ENCODE results near the gene NEK11. TPM values are rescaled to one million over a fixed set of nuclear protein-coding genes. Genes with fewer than 3 reads are reported as not detected.

NEK11 gene
- total and polyA plus RNA-seq, 2 donors (not counting 3 experiments of a cell fraction or from before 2014, with no cell fraction given) = 1.7 to 4.3 TPM

GRCh38 chr3:131033480-131034080 lies 6.9 kb downstream of the NEK11 start:
- Histone ChIP-seq H3K9ac (replicated peaks; ENCODE audit: extremely low read depth, insufficient read depth, low read length) (no peak overlapping the region), H3K4me3 (replicated peaks in 1 of 3; ENCODE audit: insufficient read depth in 1 of 3, low read depth in 1 of 3, low read length in 3 of 3) (no peak overlapping the region), H3K4me2 (ENCODE audit: insufficient read depth, low read length) (no peak overlapping the region), H3K27me3 (ENCODE audit: control insufficient read depth in 2 of 2, insufficient read depth in 2 of 2, low read length in 2 of 2) (no peaks in the 10 kb centered on the region), H3K9me3 (replicated peaks; ENCODE audit: control insufficient read depth, insufficient read depth, low read length) (no peaks in the 10 kb centered on the region), H3K9me1 (replicated peaks; ENCODE audit: control insufficient read depth, extremely low read depth, insufficient read depth, low read length) (no peaks in the 10 kb centered on the region), H4K20me1 (replicated peaks; ENCODE audit: control insufficient read depth, extremely low read depth, insufficient read depth, low read length) (no peaks in the 10 kb centered on the region), H3K27ac (ENCODE audit: insufficient read depth, low read depth, low read length) (no peak overlapping the region), H3K79me2 (ENCODE audit: control insufficient read depth, insufficient read depth, low read length) (no peaks in the 10 kb centered on the region), H2AFZ (ENCODE audit: low read depth, low read length) (no peak overlapping the region), H3K4me1 (ENCODE audit: control insufficient read depth, extremely low read depth, insufficient read depth, low read length) (no peaks in the 10 kb centered on the region), H3K36me3 (ENCODE audit: control insufficient read depth in 2 of 2, extremely low read depth in 1 of 2, insufficient read depth in 2 of 2, low read length in 2 of 2) (no peaks in the 10 kb centered on the region)
- intact Hi-C loops (cut with micrococcal nuclease) (loop anchor here (1.0 to 2.0 kb wide), 2 partner anchors 761 to 996 kb away; no protein-coding TSS in a partner anchor), dilution Hi-C loops (cut with MboI; ENCODE audit: extremely low pct_ligation_motif_present, low sequenced_read_pairs) (no loop called here)
- ChIA-PET POLR2A (interaction anchor here (0.7 kb wide), 1 partner anchor 992 kb away, joined by 3 read pairs; no protein-coding TSS in a partner anchor), CTCF (interaction anchor here (0.7 to 3.0 kb wide), 21 partner anchors 9 to 1001 kb away, joined by 3 to 42 read pairs (median 4); partner anchors contain the start of genes ATP2C1 and CPNE4)
- TF ChIP-seq GATA2 (IDR thresholded peaks at IDR 0.05; ENCODE audit: insufficient read depth, insufficient read length, low read depth, low read length) = no peak
- peak; percentile 32 for TF ChIP-seq CTCF (IDR thresholded peaks at IDR 0.05; ENCODE audit: extremely low read depth in 1 of 2, insufficient read depth in 1 of 2, low read depth in 1 of 2, low read length in 2 of 2)
- BruUV-seq (replicated peaks) = no TSS peak
- FAIRE-seq (peak; percentile 73), DNase-seq (ENCODE audit: low read depth, low spot score) (peak; percentile 75)

GRCh38 chr3:131036200-131036816 lies 9.6 kb downstream of the NEK11 start:
- H3K9me1 ChIP-seq (replicated peaks; ENCODE audit: control insufficient read depth, extremely low read depth, insufficient read depth, low read length) = no peaks in the 10 kb centered on the region
- CTCF ChIA-PET = interaction anchor here (1.3 to 2.6 kb wide), 5 partner anchors 10 to 999 kb away, joined by 3 to 8 read pairs (median 4); partner anchors contain the start of genes ASTE1, CPNE4 and NEK11
- FAIRE-seq = peak; percentile 46
- POLR2A ChIA-PET = no interaction called here
- no peaks in the 10 kb centered on the region for H3K27me3 ChIP-seq (ENCODE audit: control insufficient read depth in 2 of 2, insufficient read depth in 2 of 2, low read length in 2 of 2)
- H3K9me3 ChIP-seq (replicated peaks; ENCODE audit: control insufficient read depth, insufficient read depth, low read length) = no peaks in the 10 kb centered on the region
- dilution Hi-C loops (cut with MboI; ENCODE audit: extremely low pct_ligation_motif_present, low sequenced_read_pairs) (no loop called here), intact Hi-C loops (cut with micrococcal nuclease) (no loop called here)
- H3K9ac ChIP-seq (replicated peaks; ENCODE audit: extremely low read depth, insufficient read depth, low read length) = no peak overlapping the region
- H3K79me2 ChIP-seq (ENCODE audit: control insufficient read depth, insufficient read depth, low read length) = no peaks in the 10 kb centered on the region
- no peak overlapping the region for H3K27ac ChIP-seq (ENCODE audit: insufficient read depth, low read depth, low read length)
- H2AFZ ChIP-seq (ENCODE audit: low read depth, low read length) = no peak overlapping the region
- BruUV-seq (replicated peaks) = no TSS peak
- no peak for TF ChIP-seq MAX (IDR thresholded peaks at IDR 0.05; ENCODE audit: insufficient read depth, insufficient read length)
- no peaks in the 10 kb centered on the region for H3K36me3 ChIP-seq (ENCODE audit: control insufficient read depth in 2 of 2, extremely low read depth in 1 of 2, insufficient read depth in 2 of 2, low read length in 2 of 2)
- no peak overlapping the region for H3K4me2 ChIP-seq (ENCODE audit: insufficient read depth, low read length)
- no peak for DNase-seq (ENCODE audit: low read depth, low spot score)
- no peaks in the 10 kb centered on the region for H4K20me1 ChIP-seq (replicated peaks; ENCODE audit: control insufficient read depth, extremely low read depth, insufficient read depth, low read length)
- no peaks in the 10 kb centered on the region for H3K4me1 ChIP-seq (ENCODE audit: control insufficient read depth, extremely low read depth, insufficient read depth, low read length)
- no peak overlapping the region for H3K4me3 ChIP-seq (replicated peaks in 1 of 3; ENCODE audit: insufficient read depth in 1 of 3, low read depth in 1 of 3, low read length in 3 of 3)
